AG04449 (cell line): ENCODE measurements around the gene GBF1.
A peak's percentile ranks its signal among the peaks of the same experiment; 100 is the strongest.
"Not testable (repeated sequence)": the region's sequence is repeated elsewhere in the genome, so short reads cannot be mapped to it uniquely, and the experiment has no call there.

ENCODE experiments used
- CTCF ChIA-PET: fragments of 350-600 bp; formaldehyde crosslinking; extraction: SDS; loops from one replicate; lab custom pipeline; 2021; ENCODE audit warnings: antibody characterized with exemption; lab: Yijun Ruan, JAX
- POLR2A ChIA-PET: fragments of 400-600, 350-600 bp; formaldehyde crosslinking; extraction: SDS; loops from one replicate; lab custom pipeline; 2020; ENCODE audit warnings: antibody characterized with exemption, inconsistent platforms; lab: Yijun Ruan, JAX
- DNase-seq: peaks from one replicate; pipeline ENCODE4 v3.0.0-alpha.2; 2010; ENCODE audit warnings: low read depth, low spot score
- H3K4me3 ChIP-seq: 2 replicates; pipeline ENCODE4 v1.5.1; 2011; ENCODE audit warnings: low read depth, mild to moderate bottlenecking, control low read depth, low read length
- TF ChIP-seq, protein P1 (sequence below): IDR thresholded peaks from one replicate; pipeline ENCODE4 v1.5.1; 2011; ENCODE audit warnings: mild to moderate bottlenecking, moderate library complexity, low read length, control low read depth, inconsistent platforms; ENCODE audit not compliant: insufficient read depth; ENCODE audit errors: missing control alignments

Gene GBF1

DNA sequence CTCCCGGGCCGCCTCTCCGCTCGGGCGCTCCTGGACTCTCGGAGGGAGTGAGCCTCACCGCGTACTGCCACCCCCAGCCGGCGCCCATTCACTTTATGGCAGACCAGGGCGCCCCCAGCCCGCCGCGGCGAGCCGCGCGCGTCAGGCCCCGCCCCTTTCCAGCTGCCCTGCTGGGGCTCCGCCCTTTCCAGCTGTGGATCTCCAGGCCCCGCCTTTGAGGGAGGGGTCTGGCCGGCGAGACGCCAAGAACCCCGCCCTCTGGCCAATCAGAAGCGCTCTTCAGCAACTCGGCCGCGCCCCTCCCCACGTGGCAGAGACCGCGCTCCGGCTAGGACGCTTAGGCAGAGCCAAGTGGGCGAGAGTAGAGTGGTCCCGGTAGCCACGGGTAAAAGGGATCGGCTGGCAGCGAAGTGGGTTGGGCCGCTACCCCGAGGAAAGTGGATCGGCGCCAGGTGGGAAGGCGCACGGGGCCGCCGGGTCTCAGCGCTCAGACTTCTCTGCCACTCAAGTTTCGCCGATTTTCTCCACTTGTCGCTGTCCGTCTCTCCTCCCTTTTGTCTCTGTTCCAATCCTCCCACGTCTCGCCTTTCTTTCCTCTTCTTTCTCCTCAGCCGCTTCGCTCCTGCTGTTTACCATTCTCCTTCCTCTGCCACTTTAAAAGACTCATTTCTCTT lies 3.8 kb upstream of the GBF1 start, which contains the start of gene PITX3:
Gene PITX3, minus strand, starts transcription at position 69 of the 674 bp plus-strand sequence. CDS start 9,432 bp downstream, outside the sequence.
- ChIA-PET POLR2A (interaction anchor here (0.5 to 1.3 kb wide), 3 partner anchors 12 to 134 kb away, joined by 3 to 5 read pairs (median 4); no protein-coding TSS in a partner anchor), CTCF (interaction anchor here (1.3 to 17.7 kb wide), 3 partner anchors 13 to 152 kb away, joined by 6 to 942 read pairs (median 68); partner anchors contain the start of gene ELOVL3)
- peak within 1 kb of the TSS; percentile 73 for H3K4me3 ChIP-seq
- TF ChIP-seq, protein P1, sequence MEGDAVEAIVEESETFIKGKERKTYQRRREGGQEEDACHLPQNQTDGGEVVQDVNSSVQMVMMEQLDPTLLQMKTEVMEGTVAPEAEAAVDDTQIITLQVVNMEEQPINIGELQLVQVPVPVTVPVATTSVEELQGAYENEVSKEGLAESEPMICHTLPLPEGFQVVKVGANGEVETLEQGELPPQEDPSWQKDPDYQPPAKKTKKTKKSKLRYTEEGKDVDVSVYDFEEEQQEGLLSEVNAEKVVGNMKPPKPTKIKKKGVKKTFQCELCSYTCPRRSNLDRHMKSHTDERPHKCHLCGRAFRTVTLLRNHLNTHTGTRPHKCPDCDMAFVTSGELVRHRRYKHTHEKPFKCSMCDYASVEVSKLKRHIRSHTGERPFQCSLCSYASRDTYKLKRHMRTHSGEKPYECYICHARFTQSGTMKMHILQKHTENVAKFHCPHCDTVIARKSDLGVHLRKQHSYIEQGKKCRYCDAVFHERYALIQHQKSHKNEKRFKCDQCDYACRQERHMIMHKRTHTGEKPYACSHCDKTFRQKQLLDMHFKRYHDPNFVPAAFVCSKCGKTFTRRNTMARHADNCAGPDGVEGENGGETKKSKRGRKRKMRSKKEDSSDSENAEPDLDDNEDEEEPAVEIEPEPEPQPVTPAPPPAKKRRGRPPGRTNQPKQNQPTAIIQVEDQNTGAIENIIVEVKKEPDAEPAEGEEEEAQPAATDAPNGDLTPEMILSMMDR: no peak
- DNase-seq: no peak

DNA sequence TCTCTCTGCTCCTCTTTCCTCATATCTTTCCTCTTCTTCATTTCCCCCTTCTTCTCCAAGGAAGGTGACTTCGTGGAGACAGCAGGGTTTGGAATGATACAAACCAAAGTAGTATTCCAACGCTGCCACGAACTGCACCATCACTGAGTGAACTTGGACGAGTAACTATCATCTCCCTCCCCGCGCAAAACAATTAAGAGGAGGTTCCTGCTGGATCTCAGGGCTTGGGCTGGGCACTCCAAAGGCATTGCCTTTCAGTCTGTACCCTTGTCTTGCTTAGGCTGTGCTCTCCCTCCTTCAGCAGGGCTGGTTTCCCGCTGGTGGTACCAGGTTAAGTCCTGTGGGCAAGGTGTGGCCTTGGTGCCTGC lies 3.2 kb upstream of the GBF1 start:
- TF ChIP-seq, protein P1: no peak
- DNase-seq: no peak
- POLR2A ChIA-PET: no interaction called here
- H3K4me3 ChIP-seq: peak overlapping the region; percentile 73
- CTCF ChIA-PET: interaction anchor here (5.9 kb wide), 1 partner anchor 13 kb away, joined by 68 read pairs; the partner anchor contains the start of gene ELOVL3

DNA sequence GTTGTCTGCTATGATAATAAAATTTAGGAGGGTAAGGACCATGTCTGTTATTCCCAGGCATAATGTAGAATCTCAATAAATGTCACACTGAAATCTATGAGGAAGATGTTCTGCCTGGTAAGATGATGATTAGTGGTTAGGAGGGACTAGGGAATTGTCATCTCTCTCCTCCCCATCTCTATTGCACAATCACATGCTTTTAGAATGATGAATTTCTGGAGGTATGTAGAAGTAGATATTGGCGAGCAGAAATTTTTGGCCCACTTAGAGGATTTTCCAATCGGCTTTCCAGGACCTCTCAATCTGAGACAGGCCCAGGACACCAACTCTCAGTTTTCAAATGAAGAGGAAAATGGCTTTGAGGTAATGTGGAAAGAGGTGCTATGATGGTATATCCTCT lies 2.0 kb upstream of the GBF1 start:
- CTCF ChIA-PET: interaction anchor here (0.8 to 2.6 kb wide), 4 partner anchors 9 to 109 kb away, joined by 3 to 24 read pairs (median 6); no protein-coding TSS in a partner anchor
- no peak overlapping the region for H3K4me3 ChIP-seq
- POLR2A ChIA-PET: no interaction called here
- TF ChIP-seq, protein P1: no peak
- DNase-seq: no peak

DNA sequence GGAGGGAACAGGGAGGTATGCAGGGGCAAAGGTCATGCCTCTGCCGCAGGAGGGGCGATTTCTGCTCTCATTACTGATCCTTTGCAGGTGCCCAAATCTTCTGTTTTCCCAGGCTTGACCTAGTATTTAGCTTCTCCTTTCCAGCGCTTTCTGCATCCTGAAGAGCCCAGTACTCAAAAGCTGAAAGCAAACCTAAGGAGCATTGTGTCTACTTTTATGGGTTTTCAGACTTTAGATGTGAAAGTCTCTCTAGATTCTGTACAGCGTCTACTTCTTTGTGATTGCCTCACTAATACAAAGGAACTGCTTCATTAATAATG lies 560 bp downstream of the GBF1 start:
- TF ChIP-seq, protein P1: no peak
- CTCF ChIA-PET: interaction anchor here (0.6 to 2.0 kb wide), 9 partner anchors 10 to 164 kb away, joined by 3 to 17 read pairs (median 5); no protein-coding TSS in a partner anchor
- DNase-seq: no peak
- H3K4me3 ChIP-seq: peak overlapping the region; percentile 98
- POLR2A ChIA-PET: interaction anchor here (0.7 to 1.6 kb wide), 6 partner anchors 8 to 110 kb away, joined by 3 to 8 read pairs (median 4); no protein-coding TSS in a partner anchor

DNA sequence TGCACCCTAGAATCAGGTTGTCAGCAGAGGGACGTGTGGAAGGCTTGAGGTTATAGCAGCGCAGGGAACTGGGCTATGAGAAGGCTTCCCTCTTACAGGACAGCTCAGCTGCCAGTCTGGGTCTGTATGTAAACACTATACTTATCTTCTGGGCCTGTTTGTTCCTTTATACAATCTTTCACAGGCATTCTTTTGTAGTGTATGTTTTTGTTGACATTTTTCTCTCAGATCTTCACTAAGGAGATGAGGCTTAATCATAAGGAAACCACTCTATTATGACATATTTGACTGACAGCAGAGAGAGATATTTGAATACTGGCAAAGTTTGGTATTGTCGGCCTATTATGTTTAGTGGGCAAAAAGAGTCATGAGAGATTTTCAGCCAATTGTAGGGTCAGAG lies 929 bp downstream of the GBF1 start:
- TF ChIP-seq, protein P1: no peak
- DNase-seq: no peak
- POLR2A ChIA-PET: interaction anchor here (1.3 to 1.6 kb wide), 2 partner anchors 22 to 97 kb away, joined by 4 to 8 read pairs; no protein-coding TSS in a partner anchor
- peak overlapping the region; percentile 98 for H3K4me3 ChIP-seq
- CTCF ChIA-PET: interaction anchor here (0.6 to 2.0 kb wide), 6 partner anchors 10 to 164 kb away, joined by 3 to 17 read pairs (median 4); no protein-coding TSS in a partner anchor

DNA sequence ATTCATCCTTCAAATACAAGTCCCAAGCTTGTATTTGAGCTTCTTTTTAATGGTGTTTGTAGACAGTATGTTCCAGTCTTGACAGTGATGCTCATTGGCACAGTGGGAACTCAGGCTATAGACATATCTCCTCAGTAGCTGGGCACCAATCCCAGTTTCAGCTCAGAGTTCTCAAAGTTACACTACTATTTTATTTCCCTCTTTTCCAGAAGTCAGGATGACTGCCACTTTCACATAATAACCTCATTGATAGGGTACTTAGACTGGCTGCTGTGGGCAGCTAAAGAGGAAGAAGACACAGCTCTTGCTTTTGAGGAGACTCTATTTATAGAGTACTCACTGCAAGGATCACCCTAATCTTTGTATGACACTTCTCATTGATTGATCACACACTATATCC lies 2.4 kb downstream of the GBF1 start:
- ChIA-PET CTCF (interaction anchor here (0.6 to 2.0 kb wide), 5 partner anchors 18 to 106 kb away, joined by 3 to 11 read pairs (median 5); no protein-coding TSS in a partner anchor), POLR2A (no interaction called here)
- DNase-seq: no peak
- TF ChIP-seq, protein P1: no peak
- H3K4me3 ChIP-seq: no peak overlapping the region

DNA sequence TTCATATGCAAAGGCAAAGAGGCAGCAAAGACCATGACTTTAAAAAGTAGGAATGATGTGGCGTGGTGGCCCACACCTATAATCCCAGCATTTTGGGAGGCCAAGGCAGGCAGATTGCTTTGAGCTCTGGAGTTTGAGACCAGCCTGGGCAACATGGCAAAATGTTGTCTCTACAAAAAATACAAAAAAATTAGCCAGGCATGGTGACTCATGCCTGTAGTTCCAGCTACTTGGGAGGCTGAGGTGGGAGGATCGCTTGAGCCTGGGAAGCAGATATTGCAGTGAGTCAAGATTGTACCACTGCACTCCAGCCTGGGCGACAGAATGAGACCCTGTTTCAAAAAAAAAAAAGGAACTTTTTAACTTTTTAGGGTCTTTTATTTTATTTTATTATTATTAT lies 7.2 kb downstream of the GBF1 start:
- POLR2A ChIA-PET, DNase-seq, H3K4me3 ChIP-seq: not testable (repeated sequence)
- CTCF ChIA-PET: interaction anchor here (0.7 to 2.3 kb wide), 5 partner anchors 9 to 147 kb away, joined by 3 to 12 read pairs (median 4); no protein-coding TSS in a partner anchor
